Measurements from ENCODE around the gene ZC3H18. TPM values are rescaled to one million over a fixed set of nuclear protein-coding genes. Genes with fewer than 3 reads are reported as not detected.

Gene ZC3H18
- total RNA-seq, 5 donors from 2014 or later (not counting 1 experiment from before 2014, with no cell fraction given) = 87.0 to 111 (median 91.5) TPM

GRCh38 chr16:88655053-88655732 is 85.0 kb downstream of the ZC3H18 start:
- no peak overlapping the region for H3K4me3 Mint-ChIP-seq
- ATAC-seq (replicated peaks in 1 of 4) (no peak), DNase-seq (no peak)
- Histone ChIP-seq H3K27ac (ENCODE audit: low read length) (no peak overlapping the region), H3K27me3 (replicated peaks in 1 of 2; ENCODE audit: control insufficient read depth in 2 of 2, extremely low read depth in 1 of 2, insufficient read depth in 2 of 2, low read length in 1 of 2) (no peaks in the 10 kb centered on the region), H3K9me3 (no peaks in the 10 kb centered on the region), H3K36me3 (ENCODE audit: control insufficient read depth in 2 of 2, extremely low read depth in 1 of 2, insufficient read depth in 1 of 2, low read length in 1 of 2) (peaks cover 0 to 19% of the 10 kb centered on the region in 2 donors), H3K4me1 (ENCODE audit: control insufficient read depth in 1 of 2, extremely low read depth in 1 of 2, insufficient read depth in 2 of 2, low read length in 2 of 2) (peaks cover 2 to 39% of the 10 kb centered on the region in 2 experiments), H3K4me3 (ENCODE audit: control insufficient read depth in 1 of 2, extremely low read depth in 1 of 2, low read length in 1 of 2) (no peak overlapping the region)
- WGBS (ENCODE audit: insufficient coverage) = 96% methylated on average over 50 of the region's 50 CpGs
- CTCF ChIA-PET = no interaction called here
- peaks cover 5 to 11% (median 8%) of the 10 kb centered on the region in 3 donors for H3K4me1 Mint-ChIP-seq
- no peaks in the 10 kb centered on the region for H3K9me3 Mint-ChIP-seq
- H3K36me3 Mint-ChIP-seq = peaks cover 6% of the 10 kb centered on the region
- POLR2A ChIA-PET = no interaction called here
- H3K27me3 Mint-ChIP-seq = no peaks in the 10 kb centered on the region
- H3K27ac Mint-ChIP-seq = no peak overlapping the region

DNA sequence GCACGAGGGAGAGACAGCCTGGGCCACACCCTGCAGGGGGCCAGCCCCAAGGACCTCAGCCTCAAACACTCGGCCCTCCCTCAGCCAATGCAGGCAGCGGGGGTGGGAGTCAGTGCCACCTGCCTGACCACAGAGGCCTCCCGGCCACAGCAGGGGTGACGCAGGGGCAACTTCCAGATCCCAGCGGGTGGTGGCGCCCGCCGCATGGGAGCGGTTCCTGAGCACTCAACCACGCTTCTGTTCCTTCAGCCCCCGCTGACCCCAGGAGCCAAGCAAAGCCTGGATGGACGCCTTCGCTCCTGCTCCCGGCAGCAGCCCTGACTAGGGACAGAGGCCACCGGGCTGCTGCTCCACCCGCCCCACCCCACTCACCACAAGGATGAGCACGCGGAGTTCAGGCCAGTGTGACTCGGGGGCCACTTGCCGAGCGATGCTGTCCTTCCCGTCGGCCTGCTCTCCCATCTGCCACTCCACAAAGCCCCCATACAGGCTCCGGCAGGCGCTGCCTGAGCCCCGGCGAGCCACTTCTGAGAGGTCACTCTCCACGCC is 85.6 kb downstream of the ZC3H18 start:
- DNase-seq (no peak), ATAC-seq (replicated peaks in 1 of 4) (no peak)
- H3K4me3 ChIP-seq (ENCODE audit: control insufficient read depth in 1 of 2, extremely low read depth in 1 of 2, low read length in 1 of 2) = no peak overlapping the region
- no peak overlapping the region for H3K27ac ChIP-seq (ENCODE audit: low read length)
- H3K36me3 ChIP-seq (ENCODE audit: control insufficient read depth in 2 of 2, extremely low read depth in 1 of 2, insufficient read depth in 1 of 2, low read length in 1 of 2) = peaks cover 0 to 19% of the 10 kb centered on the region in 2 donors
- 93% methylated on average over 16 of the region's 29 CpGs for WGBS (ENCODE audit: insufficient coverage)
- Mint-ChIP-seq H3K36me3 (peaks cover 6% of the 10 kb centered on the region), H3K9me3 (no peaks in the 10 kb centered on the region), H3K27me3 (no peaks in the 10 kb centered on the region), H3K4me3 (no peak overlapping the region), H3K4me1 (peaks cover 5 to 10% (median 8%) of the 10 kb centered on the region in 3 donors), H3K27ac (no peak overlapping the region)
- CTCF ChIA-PET = no interaction called here
- peaks cover 2 to 36% of the 10 kb centered on the region in 2 experiments for H3K4me1 ChIP-seq (ENCODE audit: control insufficient read depth in 1 of 2, extremely low read depth in 1 of 2, insufficient read depth in 2 of 2, low read length in 2 of 2)
- POLR2A ChIA-PET = no interaction called here
- no peaks in the 10 kb centered on the region for H3K27me3 ChIP-seq (replicated peaks in 1 of 2; ENCODE audit: control insufficient read depth in 2 of 2, extremely low read depth in 1 of 2, insufficient read depth in 2 of 2, low read length in 1 of 2)
- H3K9me3 ChIP-seq = no peaks in the 10 kb centered on the region

- POLR2A ChIA-PET = no interaction called here
- ATAC-seq (replicated peaks in 1 of 4) = no peak
- 75% methylated on average over 12 of the region's 25 CpGs for WGBS (ENCODE audit: insufficient coverage)
- Histone ChIP-seq H3K27me3 (replicated peaks in 1 of 2; ENCODE audit: control insufficient read depth in 2 of 2, extremely low read depth in 1 of 2, insufficient read depth in 2 of 2, low read length in 1 of 2) (no peaks in the 10 kb centered on the region), H3K36me3 (ENCODE audit: control insufficient read depth in 2 of 2, extremely low read depth in 1 of 2, insufficient read depth in 1 of 2, low read length in 1 of 2) (peaks cover 0 to 19% of the 10 kb centered on the region in 2 donors), H3K4me1 (ENCODE audit: control insufficient read depth in 1 of 2, extremely low read depth in 1 of 2, insufficient read depth in 2 of 2, low read length in 2 of 2) (peaks cover 0 to 30% of the 10 kb centered on the region in 2 experiments), H3K27ac (ENCODE audit: low read length) (no peak overlapping the region), H3K9me3 (no peaks in the 10 kb centered on the region), H3K4me3 (ENCODE audit: control insufficient read depth in 1 of 2, extremely low read depth in 1 of 2, low read length in 1 of 2) (no peak overlapping the region)
- no peak for DNase-seq
- CTCF ChIA-PET = interaction anchor here in 1 of 2 donors (0.5 kb wide), 1 partner anchor 23 kb away, joined by 4 read pairs; no protein-coding TSS in a partner anchor
- H3K36me3 Mint-ChIP-seq = peaks cover 6% of the 10 kb centered on the region
- no peak overlapping the region for H3K4me3 Mint-ChIP-seq
- H3K9me3 Mint-ChIP-seq = no peaks in the 10 kb centered on the region
- no peak overlapping the region for H3K27ac Mint-ChIP-seq
- H3K27me3 Mint-ChIP-seq = no peaks in the 10 kb centered on the region
- peaks cover 5 to 11% (median 9%) of the 10 kb centered on the region in 3 donors for H3K4me1 Mint-ChIP-seq
These were observed 86.2 kb downstream of the ZC3H18 start for GRCh38 chr16:88656291-88656980.

DNA sequence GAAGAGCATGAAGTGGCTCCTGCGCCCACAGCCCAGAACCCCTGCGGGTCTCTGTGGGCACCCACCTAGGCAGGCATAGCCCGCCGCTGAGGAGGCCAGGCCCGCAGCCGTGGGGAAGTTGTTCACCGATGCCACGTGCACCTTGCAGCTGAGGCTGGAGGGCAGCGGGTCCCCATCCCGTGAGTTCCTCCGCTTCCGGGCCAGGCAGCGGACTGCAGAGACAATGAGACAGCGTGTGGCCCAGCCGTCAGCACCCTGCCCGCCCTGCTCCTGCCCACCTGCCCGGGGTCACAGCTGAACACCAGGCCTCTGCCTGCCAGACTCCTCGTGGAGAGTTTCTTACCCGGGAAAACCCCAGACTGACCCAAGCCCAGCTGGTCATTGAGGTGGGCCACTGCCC is 87.2 kb downstream of the ZC3H18 start:
- no peaks in the 10 kb centered on the region for H3K9me3 ChIP-seq
- Mint-ChIP-seq H3K9me3 (no peaks in the 10 kb centered on the region), H3K36me3 (peaks cover 6% of the 10 kb centered on the region), H3K4me1 (peaks cover 12 to 13% (median 12%) of the 10 kb centered on the region in 3 donors), H3K27ac (no peak overlapping the region), H3K27me3 (no peaks in the 10 kb centered on the region), H3K4me3 (no peak overlapping the region)
- no peak overlapping the region for H3K27ac ChIP-seq (ENCODE audit: low read length)
- 92% methylated on average over 18 of the region's 19 CpGs for WGBS (ENCODE audit: insufficient coverage)
- no peaks in the 10 kb centered on the region for H3K27me3 ChIP-seq (replicated peaks in 1 of 2; ENCODE audit: control insufficient read depth in 2 of 2, extremely low read depth in 1 of 2, insufficient read depth in 2 of 2, low read length in 1 of 2)
- ChIA-PET POLR2A (no interaction called here), CTCF (no interaction called here)
- DNase-seq (no peak), ATAC-seq (replicated peaks in 1 of 4) (no peak)
- H3K4me3 ChIP-seq (ENCODE audit: control insufficient read depth in 1 of 2, extremely low read depth in 1 of 2, low read length in 1 of 2) = no peak overlapping the region
- peaks cover 6 to 26% of the 10 kb centered on the region in 2 experiments for H3K4me1 ChIP-seq (ENCODE audit: control insufficient read depth in 1 of 2, extremely low read depth in 1 of 2, insufficient read depth in 2 of 2, low read length in 2 of 2)
- peaks cover 0 to 19% of the 10 kb centered on the region in 2 donors for H3K36me3 ChIP-seq (ENCODE audit: control insufficient read depth in 2 of 2, extremely low read depth in 1 of 2, insufficient read depth in 1 of 2, low read length in 1 of 2)

- ChIA-PET CTCF (interaction anchor here in 1 of 2 donors (0.6 kb wide), 1 partner anchor 44 kb away, joined by 3 read pairs; no protein-coding TSS in a partner anchor), POLR2A (interaction anchor here in 1 of 2 donors (0.5 to 0.6 kb wide), 2 partner anchors 21 to 55 kb away, joined by 3 to 6 read pairs; no protein-coding TSS in a partner anchor)
- no peak overlapping the region for H3K4me3 ChIP-seq (ENCODE audit: control insufficient read depth in 1 of 2, extremely low read depth in 1 of 2, low read length in 1 of 2)
- peaks cover 6 to 18% of the 10 kb centered on the region in 2 experiments for H3K4me1 ChIP-seq (ENCODE audit: control insufficient read depth in 1 of 2, extremely low read depth in 1 of 2, insufficient read depth in 2 of 2, low read length in 2 of 2)
- ATAC-seq (replicated peaks in 1 of 4) (no peak), DNase-seq (no peak)
- WGBS (ENCODE audit: insufficient coverage) = 95% methylated on average over 11 of the region's 15 CpGs
- Mint-ChIP-seq H3K4me3 (no peak overlapping the region), H3K4me1 (peaks cover 12 to 14% (median 12%) of the 10 kb centered on the region in 3 donors), H3K9me3 (no peaks in the 10 kb centered on the region), H3K27me3 (no peaks in the 10 kb centered on the region), H3K27ac (no peak overlapping the region), H3K36me3 (peaks cover 6% of the 10 kb centered on the region)
- peaks cover 0 to 19% of the 10 kb centered on the region in 2 donors for H3K36me3 ChIP-seq (ENCODE audit: control insufficient read depth in 2 of 2, extremely low read depth in 1 of 2, insufficient read depth in 1 of 2, low read length in 1 of 2)
- H3K27me3 ChIP-seq (replicated peaks in 1 of 2; ENCODE audit: control insufficient read depth in 2 of 2, extremely low read depth in 1 of 2, insufficient read depth in 2 of 2, low read length in 1 of 2) = no peaks in the 10 kb centered on the region
- H3K9me3 ChIP-seq = no peaks in the 10 kb centered on the region
- no peak overlapping the region for H3K27ac ChIP-seq (ENCODE audit: low read length)
These were observed 88.5 kb downstream of the ZC3H18 start for GRCh38 chr16:88658714-88659113.

GRCh38 chr16:88659160-88659559 is 89.0 kb downstream of the ZC3H18 start:
- H3K4me3 Mint-ChIP-seq = no peak overlapping the region
- no peaks in the 10 kb centered on the region for H3K9me3 Mint-ChIP-seq
- Histone ChIP-seq H3K27ac (ENCODE audit: low read length) (no peak overlapping the region), H3K27me3 (replicated peaks in 1 of 2; ENCODE audit: control insufficient read depth in 2 of 2, extremely low read depth in 1 of 2, insufficient read depth in 2 of 2, low read length in 1 of 2) (no peaks in the 10 kb centered on the region), H3K4me3 (ENCODE audit: control insufficient read depth in 1 of 2, extremely low read depth in 1 of 2, low read length in 1 of 2) (no peak overlapping the region), H3K9me3 (no peaks in the 10 kb centered on the region), H3K36me3 (ENCODE audit: control insufficient read depth in 2 of 2, extremely low read depth in 1 of 2, insufficient read depth in 1 of 2, low read length in 1 of 2) (peaks cover 0 to 19% of the 10 kb centered on the region in 2 donors), H3K4me1 (ENCODE audit: control insufficient read depth in 1 of 2, extremely low read depth in 1 of 2, insufficient read depth in 2 of 2, low read length in 2 of 2) (peaks cover 6 to 18% of the 10 kb centered on the region in 2 experiments)
- H3K27me3 Mint-ChIP-seq = no peaks in the 10 kb centered on the region
- H3K4me1 Mint-ChIP-seq = peaks cover 12 to 17% (median 15%) of the 10 kb centered on the region in 3 donors
- ATAC-seq (replicated peaks in 1 of 4) = no peak
- CTCF ChIA-PET = no interaction called here
- 97% methylated on average over 25 of the region's 25 CpGs for WGBS (ENCODE audit: insufficient coverage)
- DNase-seq = no peak
- H3K36me3 Mint-ChIP-seq = peaks cover 6% of the 10 kb centered on the region
- no peak overlapping the region for H3K27ac Mint-ChIP-seq
- POLR2A ChIA-PET = interaction anchor here in 1 of 2 donors (0.5 kb wide), 1 partner anchor 21 kb away, joined by 6 read pairs; no protein-coding TSS in a partner anchor

Measured in T-cell (primary cell).